DOHH2 (cell line): Measurements from ENCODE around the gene STK32C.

Experiments
- H3F3A ChIP-seq: fragments of 200-600 bp; sonication (generic), shearing (Covaris generic); 2 replicates; pipeline ENCODE4 v1.6.0; 2016; ENCODE audit warnings: antibody characterized with exemption, mild to moderate bottlenecking; ENCODE audit not compliant: control insufficient read depth, insufficient read depth
- H3K27ac ChIP-seq: fragments of 200-600 bp; sonication (generic); 2 replicates; pipeline ENCODE4 v1.5.1; 2014; ENCODE audit warnings: low read depth, mild to moderate bottlenecking, low read length, moderate library complexity
- H3K27me3 ChIP-seq: fragments of 200-600 bp; sonication (generic); 2 replicates; pipeline ENCODE4 v1.6.1; 2014; ENCODE audit warnings: mild to moderate bottlenecking, low read length, mixed read lengths; ENCODE audit not compliant: control insufficient read depth
- H3K36me3 ChIP-seq: fragments of 200-600 bp; sonication (generic); 2 replicates; pipeline ENCODE4 v1.6.1; 2014; ENCODE audit warnings: mild to moderate bottlenecking, low read length, moderate library complexity, mixed read lengths; ENCODE audit not compliant: control insufficient read depth
- H3K4me1 ChIP-seq: fragments of 200-600 bp; sonication (generic); 2 replicates; pipeline ENCODE4 v1.6.1; 2014; ENCODE audit warnings: mild to moderate bottlenecking, low read length, mixed read lengths; ENCODE audit not compliant: control insufficient read depth
- H3K4me2 ChIP-seq: fragments of 200-600 bp; sonication (generic); 2 replicates; pipeline ENCODE4 v1.6.0; 2014; ENCODE audit warnings: mild to moderate bottlenecking, low read length, moderate library complexity
- H3K4me3 ChIP-seq: fragments of 200-600 bp; sonication (generic); 2 replicates; pipeline ENCODE4 v1.5.1; 2014; ENCODE audit warnings: mild to moderate bottlenecking, low read length, mixed read lengths
- H3K79me2 ChIP-seq: fragments of 200-600 bp; sonication (generic); 2 replicates; pipeline ENCODE4 v1.6.1; 2014; ENCODE audit warnings: mild to moderate bottlenecking, low read length, mixed read lengths; ENCODE audit not compliant: control insufficient read depth
- H3K9me2 ChIP-seq: fragments of 200-600 bp; sonication (generic); replicated peaks from 2 replicates; pipeline ENCODE4 v1.6.1; 2014; ENCODE audit warnings: mild to moderate bottlenecking, low read length, mixed read lengths; ENCODE audit not compliant: control insufficient read depth
- H3K9me3 ChIP-seq: fragments of 200-600 bp; sonication (generic); 2 replicates; pipeline ENCODE4 v1.6.1; 2014; ENCODE audit warnings: antibody characterized with exemption, low read length, mixed read lengths; ENCODE audit not compliant: control insufficient read depth, insufficient read depth
- H4K20me1 ChIP-seq: fragments of 200-600 bp; sonication (generic); 2 replicates; pipeline ENCODE4 v1.6.0; 2014; ENCODE audit warnings: low read depth, mild to moderate bottlenecking, antibody characterized with exemption, low read length, moderate library complexity; ENCODE audit not compliant: control insufficient read depth, insufficient read depth
- EZH2phosphoT487 ChIP-seq: fragments of 200-600 bp; sonication (generic); IDR thresholded peaks from 2 replicates; pipeline ENCODE4 v1.6.1; 2017; ENCODE audit warnings: borderline replicate concordance, mild to moderate bottlenecking, antibody characterized with exemption, low read length, moderate library complexity, mixed read lengths
- TF ChIP-seq, protein P1 (sequence below): fragments of 200-600 bp; sonication (generic); IDR thresholded peaks from one replicate; pipeline ENCODE4 v1.5.1; 2014; ENCODE audit warnings: antibody characterized with exemption, mild to moderate bottlenecking, low read depth, low read length; ENCODE audit not compliant: poor library complexity, severe bottlenecking

Gene STK32C

DNA sequence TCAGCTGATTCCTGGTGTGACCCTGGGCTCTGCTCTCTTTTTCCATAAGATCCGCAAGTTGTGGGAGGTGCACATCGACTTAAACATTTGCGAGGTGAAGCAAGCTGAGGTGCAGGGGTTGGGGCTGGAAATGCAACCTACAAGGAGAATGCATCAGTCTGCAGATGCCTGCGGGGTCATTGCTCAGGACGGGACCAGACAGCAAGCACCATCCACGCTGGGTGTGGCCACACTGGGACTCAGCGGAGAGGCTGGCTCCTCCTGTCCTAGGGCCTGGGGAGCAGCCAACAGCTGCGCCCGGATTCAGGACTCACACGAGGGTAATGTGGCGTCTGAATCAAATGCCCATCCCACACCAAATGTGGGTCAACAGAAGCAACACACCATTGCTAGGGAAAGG lies 33.8 kb downstream of the STK32C start:
- Histone ChIP-seq H3K27me3 (no peaks in the 10 kb centered on the region), H3K4me2 (no peak overlapping the region), H3K9me3 (peaks cover 14% of the 10 kb centered on the region; the same call in 1 of the 2 replicates), H3F3A (no peaks in the 10 kb centered on the region), H3K27ac (no peak overlapping the region), H3K4me1 (no peaks in the 10 kb centered on the region), H3K79me2 (no peaks in the 10 kb centered on the region), H3K36me3 (no peaks in the 10 kb centered on the region), H3K4me3 (no peak overlapping the region), H3K9me2 (no peaks in the 10 kb centered on the region), H4K20me1 (no peaks in the 10 kb centered on the region)
- no peak for TF ChIP-seq EZH2phosphoT487
- TF ChIP-seq, protein P1, sequence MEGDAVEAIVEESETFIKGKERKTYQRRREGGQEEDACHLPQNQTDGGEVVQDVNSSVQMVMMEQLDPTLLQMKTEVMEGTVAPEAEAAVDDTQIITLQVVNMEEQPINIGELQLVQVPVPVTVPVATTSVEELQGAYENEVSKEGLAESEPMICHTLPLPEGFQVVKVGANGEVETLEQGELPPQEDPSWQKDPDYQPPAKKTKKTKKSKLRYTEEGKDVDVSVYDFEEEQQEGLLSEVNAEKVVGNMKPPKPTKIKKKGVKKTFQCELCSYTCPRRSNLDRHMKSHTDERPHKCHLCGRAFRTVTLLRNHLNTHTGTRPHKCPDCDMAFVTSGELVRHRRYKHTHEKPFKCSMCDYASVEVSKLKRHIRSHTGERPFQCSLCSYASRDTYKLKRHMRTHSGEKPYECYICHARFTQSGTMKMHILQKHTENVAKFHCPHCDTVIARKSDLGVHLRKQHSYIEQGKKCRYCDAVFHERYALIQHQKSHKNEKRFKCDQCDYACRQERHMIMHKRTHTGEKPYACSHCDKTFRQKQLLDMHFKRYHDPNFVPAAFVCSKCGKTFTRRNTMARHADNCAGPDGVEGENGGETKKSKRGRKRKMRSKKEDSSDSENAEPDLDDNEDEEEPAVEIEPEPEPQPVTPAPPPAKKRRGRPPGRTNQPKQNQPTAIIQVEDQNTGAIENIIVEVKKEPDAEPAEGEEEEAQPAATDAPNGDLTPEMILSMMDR: no peak

DNA sequence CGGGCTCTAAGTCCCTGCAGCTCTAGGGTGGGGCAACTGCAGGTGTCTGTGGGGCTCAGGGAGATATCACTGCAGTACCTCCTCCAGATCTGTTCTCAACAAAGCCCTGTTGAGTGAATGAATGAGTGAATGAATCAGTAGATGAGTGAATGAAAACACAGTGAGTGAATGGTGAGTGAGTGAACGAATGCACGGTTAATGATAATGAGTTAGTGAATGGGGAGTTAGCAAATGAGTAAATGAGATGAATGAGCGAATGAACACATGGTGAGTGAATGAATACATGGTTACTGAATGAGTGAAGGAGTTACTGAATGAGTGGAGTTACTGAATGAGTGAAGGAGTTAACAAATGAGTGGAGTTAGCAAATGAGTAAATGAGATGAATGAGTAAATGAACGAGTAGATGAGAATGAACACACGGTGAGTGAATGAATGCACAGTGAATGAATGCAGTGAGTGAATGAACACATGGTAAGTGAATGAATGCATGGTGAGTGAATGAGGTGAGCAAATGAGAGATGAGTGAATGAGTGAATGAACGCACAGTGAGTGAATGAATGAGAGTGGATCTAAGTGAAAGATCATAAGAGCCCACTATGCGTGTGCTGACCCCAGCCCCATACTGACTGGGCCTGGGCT lies 34.3 kb downstream of the STK32C start:
- no peak overlapping the region for H3K4me2 ChIP-seq
- H3K9me3 ChIP-seq: peaks cover 20% of the 10 kb centered on the region; the same call in 1 of the 2 replicates
- no peaks in the 10 kb centered on the region for H4K20me1 ChIP-seq
- no peaks in the 10 kb centered on the region for H3F3A ChIP-seq
- TF ChIP-seq, protein P1: no peak
- no peak for TF ChIP-seq EZH2phosphoT487
- no peaks in the 10 kb centered on the region for H3K4me1 ChIP-seq
- no peaks in the 10 kb centered on the region for H3K9me2 ChIP-seq
- H3K27ac ChIP-seq: no peak overlapping the region
- H3K27me3 ChIP-seq: no peaks in the 10 kb centered on the region
- H3K79me2 ChIP-seq: no peaks in the 10 kb centered on the region
- no peaks in the 10 kb centered on the region for H3K36me3 ChIP-seq
- no peak overlapping the region for H3K4me3 ChIP-seq

DNA sequence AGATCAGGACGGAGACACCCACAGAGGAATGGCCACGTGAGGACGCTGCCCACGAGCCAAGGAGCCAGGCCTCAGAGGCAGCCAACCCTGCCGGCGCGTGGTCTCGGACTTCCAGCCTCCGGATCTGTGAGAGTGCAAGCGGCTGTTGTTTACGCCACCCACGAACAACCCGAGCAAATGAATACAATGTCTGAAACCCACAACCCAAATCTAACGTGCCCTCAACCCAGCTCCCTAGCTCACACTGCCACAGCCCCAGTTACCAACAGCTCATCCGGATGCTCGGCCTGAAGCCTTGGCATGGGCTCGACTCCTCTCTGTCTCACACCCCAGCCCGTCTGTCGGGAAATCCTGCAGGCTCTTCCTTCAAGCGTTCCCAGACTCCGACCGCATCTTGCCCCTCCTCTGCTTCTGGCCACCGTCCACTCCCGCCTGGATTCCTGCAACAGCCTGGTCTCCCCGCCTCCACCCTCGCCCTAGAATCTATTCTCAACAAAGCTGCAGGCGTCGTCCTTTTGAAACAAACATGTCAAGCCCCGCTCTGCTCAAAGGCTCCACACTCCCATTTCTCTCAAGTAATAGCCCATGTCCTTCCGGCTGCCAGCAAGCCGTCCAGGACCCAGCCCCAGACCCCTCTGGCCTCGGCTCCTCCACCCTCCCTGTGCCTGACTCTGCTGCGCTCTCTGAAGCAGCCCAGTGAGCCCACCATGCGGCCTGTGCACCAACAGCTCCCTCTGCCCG lies 35.3 kb downstream of the STK32C start:
- no peak overlapping the region for H3K4me2 ChIP-seq
- H3F3A ChIP-seq: no peaks in the 10 kb centered on the region
- no peaks in the 10 kb centered on the region for H3K27me3 ChIP-seq

More for the DNA sequence above, 35.3 kb downstream of the STK32C start:
- Histone ChIP-seq H3K27ac (no peak overlapping the region), H3K4me3 (no peak overlapping the region), H4K20me1 (no peaks in the 10 kb centered on the region), H3K9me2 (no peaks in the 10 kb centered on the region), H3K4me1 (no peaks in the 10 kb centered on the region), H3K79me2 (no peaks in the 10 kb centered on the region), H3K9me3 (peaks cover 23% of the 10 kb centered on the region; the same call in 1 of the 2 replicates), H3K36me3 (no peaks in the 10 kb centered on the region)
- TF ChIP-seq, protein P1: no peak
- no peak for TF ChIP-seq EZH2phosphoT487
